Liver (tissue), 9 donors: ENCODE data around the gene PGAM1. TPM values are rescaled to one million over a fixed set of nuclear protein-coding genes. Genes with fewer than 3 reads are reported as not detected.

Experiments
- DNase-seq: peaks from one replicate; pipeline ENCODE4 v3.0.0-alpha.2; 2017; ENCODE audit warnings: low spot score
- H3K27ac ChIP-seq, 2 donors: one replicate each; pipeline ENCODE4 v1.7.0; 2013; ENCODE audit warnings: inconsistent platforms in 2 of 2, low read length in 2 of 2, control low read depth in 1 of 2, low read depth in 1 of 2, mild to moderate bottlenecking in 1 of 2
- H3K27me3 ChIP-seq, 4 donors: one replicate each; pipeline versions ENCODE4 v1.6.1 to v1.7.0; 2013; ENCODE audit warnings: low read length in 3 of 4, inconsistent platforms in 1 of 4, mild to moderate bottlenecking in 1 of 4, moderate library complexity in 1 of 4; ENCODE audit not compliant: control insufficient read depth in 4 of 4, insufficient read depth in 4 of 4
- H3K36me3 ChIP-seq, 4 donors: one replicate each; pipeline versions ENCODE4 v1.6.1 to v1.7.0; 2013; ENCODE audit warnings: low read length in 3 of 4, mild to moderate bottlenecking in 3 of 4, low read depth in 1 of 4, moderate library complexity in 1 of 4; ENCODE audit not compliant: control insufficient read depth in 4 of 4, insufficient read depth in 3 of 4
- H3K4me1 ChIP-seq, 4 donors: one replicate each; pipeline versions ENCODE4 v1.6.1 to v1.7.0; 2013; ENCODE audit warnings: low read length in 3 of 4, mild to moderate bottlenecking in 3 of 4, moderate library complexity in 1 of 4; ENCODE audit not compliant: control insufficient read depth in 4 of 4, insufficient read depth in 4 of 4
- H3K4me3 ChIP-seq, 3 donors: one replicate each; pipeline versions ENCODE4 v1.6.1 to v1.7.0; 2013; ENCODE audit warnings: low read length in 3 of 3, control low read depth in 1 of 3, low read depth in 1 of 3, mild to moderate bottlenecking in 1 of 3
- H3K9ac ChIP-seq, 2 donors: one replicate each; pipeline ENCODE4 v1.7.0; 2013; ENCODE audit warnings: low read length in 2 of 2, mild to moderate bottlenecking in 2 of 2, moderate library complexity in 2 of 2, control low read depth in 1 of 2, low read depth in 1 of 2
- H3K9me3 ChIP-seq, 4 donors: one replicate each; pipeline versions ENCODE4 v1.6.1 to v1.7.0; 2013; ENCODE audit warnings: low read length in 3 of 4; ENCODE audit not compliant: control insufficient read depth in 4 of 4
- EGR1 ChIP-seq, 2 donors: IDR thresholded peaks; 2 replicates each; pipeline ENCODE4 v1.6.1; 2016 to 2018; ENCODE audit warnings: antibody characterized with exemption in 2 of 2, low read depth in 2 of 2
- FOXA2 ChIP-seq: IDR thresholded peaks from 2 replicates; pipeline ENCODE4 v1.6.1; 2016; ENCODE audit warnings: antibody characterized with exemption
- HNF4A ChIP-seq, 2 donors: conservative IDR thresholded peaks; 2 replicates each; pipeline ENCODE4 v1.6.1; 2016; ENCODE audit warnings: antibody characterized with exemption in 2 of 2, mild to moderate bottlenecking in 2 of 2
- NR2F2 ChIP-seq: IDR thresholded peaks from 2 replicates; pipeline ENCODE4 v1.6.1; 2016; ENCODE audit warnings: antibody characterized with exemption
- RAD21 ChIP-seq, 2 donors: IDR thresholded peaks; 2 replicates each; pipeline ENCODE4 v1.6.1; 2016; ENCODE audit warnings: antibody characterized with exemption in 2 of 2, mild to moderate bottlenecking in 2 of 2
- RXRA ChIP-seq, 2 donors: IDR thresholded peaks; 2 replicates each; pipeline ENCODE4 v1.6.1; 2017 to 2018; ENCODE audit warnings: antibody characterized with exemption in 2 of 2, mild to moderate bottlenecking in 1 of 2
- SP1 ChIP-seq: IDR thresholded peaks from 2 replicates; pipeline ENCODE4 v1.6.1; 2018; ENCODE audit warnings: antibody characterized with exemption, mild to moderate bottlenecking
- YY1 ChIP-seq: IDR thresholded peaks from 2 replicates; pipeline ENCODE4 v1.6.1; 2016; ENCODE audit warnings: antibody characterized with exemption, mild to moderate bottlenecking
- ZBTB33 ChIP-seq: IDR thresholded peaks from 2 replicates; pipeline ENCODE4 v1.6.1; 2016; ENCODE audit warnings: antibody characterized with exemption
- WGBS: extraction: QIAGEN DNeasy Blood & Tissue Kit; methylation state at CpG from one replicate; pipeline ENCODE4 v1.1.7; 2013; 5-methylcytosine and 5-hydroxymethylcytosine counted together
- polyA plus RNA-seq, 2 donors: library from polyadenylated mRNA; stranded (reverse) in 1 of 2; unstranded in 1 of 2; fragments of 200-250 nt in 1 of 2; fragments of >200 nt in 1 of 2; fragmentation: Nextera tagmentation in 1 of 2; extraction: Ambion mirVana in 1 of 2; gene quantifications; one replicate each; pipeline versions ENCODE4 v1.2.1 to v1.2.3, GENCODE V29; 2013 to 2015
- total RNA-seq, 2 donors: library from RNA; depleted of rRNA; stranded (reverse); fragments of >200 nt; gene quantifications; one replicate each; pipeline ENCODE4 v1.2.3, GENCODE V29; 2014
- TF ChIP-seq, protein P1 (sequence below): IDR thresholded peaks from 2 replicates; pipeline ENCODE4 v1.6.1; 2016; ENCODE audit warnings: antibody characterized with exemption, mild to moderate bottlenecking
- TF ChIP-seq, protein P2 (sequence below): fragments of 150-350 bp; IDR thresholded peaks from 2 replicates; pipeline ENCODE4 v1.5.1; 2017; ENCODE audit warnings: improper control_type of control experiment, low read depth, low read length; ENCODE audit not compliant: missing input control
- TF ChIP-seq, protein P3 (sequence below): IDR thresholded peaks from 2 replicates; pipeline ENCODE4 v1.6.1; 2016; ENCODE audit warnings: antibody characterized with exemption
- donor health status: healthy.
- donor health status: healthy.
- donor health status: healthy.
- donor health status: healthy.
- donor health status: healthy.

The PGAM1 gene
- total and polyA plus RNA-seq, 4 donors: 52.0 to 178 (median 106) TPM

- Histone ChIP-seq H3K9ac (no peak overlapping the region), H3K36me3 (peaks cover 8 to 56% (median 15%) of the 10 kb centered on the region in 4 donors), H3K27me3 (no peaks in the 10 kb centered on the region), H3K9me3 (no peaks in the 10 kb centered on the region), H3K4me3 (no peak overlapping the region), H3K27ac (no peak overlapping the region), H3K4me1 (no peaks in the 10 kb centered on the region)
- 87% methylated on average over 8 of the region's 8 CpGs for WGBS
- TF ChIP-seq ZBTB33 (no peak), YY1 (no peak), NR2F2 (no peak), RXRA (IDR thresholded peaks at IDR 0.05) (no peak), EGR1 (IDR thresholded peaks at IDR 0.05; ENCODE audit: low read depth in 2 of 2) (no peak), FOXA2 (no peak), HNF4A (conservative IDR thresholded peaks at IDR 0.05) (no peak), SP1 (no peak), RAD21 (IDR thresholded peaks at IDR 0.05) (no peak)
- TF ChIP-seq, protein P1, sequence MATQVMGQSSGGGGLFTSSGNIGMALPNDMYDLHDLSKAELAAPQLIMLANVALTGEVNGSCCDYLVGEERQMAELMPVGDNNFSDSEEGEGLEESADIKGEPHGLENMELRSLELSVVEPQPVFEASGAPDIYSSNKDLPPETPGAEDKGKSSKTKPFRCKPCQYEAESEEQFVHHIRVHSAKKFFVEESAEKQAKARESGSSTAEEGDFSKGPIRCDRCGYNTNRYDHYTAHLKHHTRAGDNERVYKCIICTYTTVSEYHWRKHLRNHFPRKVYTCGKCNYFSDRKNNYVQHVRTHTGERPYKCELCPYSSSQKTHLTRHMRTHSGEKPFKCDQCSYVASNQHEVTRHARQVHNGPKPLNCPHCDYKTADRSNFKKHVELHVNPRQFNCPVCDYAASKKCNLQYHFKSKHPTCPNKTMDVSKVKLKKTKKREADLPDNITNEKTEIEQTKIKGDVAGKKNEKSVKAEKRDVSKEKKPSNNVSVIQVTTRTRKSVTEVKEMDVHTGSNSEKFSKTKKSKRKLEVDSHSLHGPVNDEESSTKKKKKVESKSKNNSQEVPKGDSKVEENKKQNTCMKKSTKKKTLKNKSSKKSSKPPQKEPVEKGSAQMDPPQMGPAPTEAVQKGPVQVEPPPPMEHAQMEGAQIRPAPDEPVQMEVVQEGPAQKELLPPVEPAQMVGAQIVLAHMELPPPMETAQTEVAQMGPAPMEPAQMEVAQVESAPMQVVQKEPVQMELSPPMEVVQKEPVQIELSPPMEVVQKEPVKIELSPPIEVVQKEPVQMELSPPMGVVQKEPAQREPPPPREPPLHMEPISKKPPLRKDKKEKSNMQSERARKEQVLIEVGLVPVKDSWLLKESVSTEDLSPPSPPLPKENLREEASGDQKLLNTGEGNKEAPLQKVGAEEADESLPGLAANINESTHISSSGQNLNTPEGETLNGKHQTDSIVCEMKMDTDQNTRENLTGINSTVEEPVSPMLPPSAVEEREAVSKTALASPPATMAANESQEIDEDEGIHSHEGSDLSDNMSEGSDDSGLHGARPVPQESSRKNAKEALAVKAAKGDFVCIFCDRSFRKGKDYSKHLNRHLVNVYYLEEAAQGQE: no peak
- TF ChIP-seq, protein P2, sequence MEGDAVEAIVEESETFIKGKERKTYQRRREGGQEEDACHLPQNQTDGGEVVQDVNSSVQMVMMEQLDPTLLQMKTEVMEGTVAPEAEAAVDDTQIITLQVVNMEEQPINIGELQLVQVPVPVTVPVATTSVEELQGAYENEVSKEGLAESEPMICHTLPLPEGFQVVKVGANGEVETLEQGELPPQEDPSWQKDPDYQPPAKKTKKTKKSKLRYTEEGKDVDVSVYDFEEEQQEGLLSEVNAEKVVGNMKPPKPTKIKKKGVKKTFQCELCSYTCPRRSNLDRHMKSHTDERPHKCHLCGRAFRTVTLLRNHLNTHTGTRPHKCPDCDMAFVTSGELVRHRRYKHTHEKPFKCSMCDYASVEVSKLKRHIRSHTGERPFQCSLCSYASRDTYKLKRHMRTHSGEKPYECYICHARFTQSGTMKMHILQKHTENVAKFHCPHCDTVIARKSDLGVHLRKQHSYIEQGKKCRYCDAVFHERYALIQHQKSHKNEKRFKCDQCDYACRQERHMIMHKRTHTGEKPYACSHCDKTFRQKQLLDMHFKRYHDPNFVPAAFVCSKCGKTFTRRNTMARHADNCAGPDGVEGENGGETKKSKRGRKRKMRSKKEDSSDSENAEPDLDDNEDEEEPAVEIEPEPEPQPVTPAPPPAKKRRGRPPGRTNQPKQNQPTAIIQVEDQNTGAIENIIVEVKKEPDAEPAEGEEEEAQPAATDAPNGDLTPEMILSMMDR: no peak
- TF ChIP-seq, protein P3, sequence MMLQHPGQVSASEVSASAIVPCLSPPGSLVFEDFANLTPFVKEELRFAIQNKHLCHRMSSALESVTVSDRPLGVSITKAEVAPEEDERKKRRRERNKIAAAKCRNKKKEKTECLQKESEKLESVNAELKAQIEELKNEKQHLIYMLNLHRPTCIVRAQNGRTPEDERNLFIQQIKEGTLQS: no peak
- no peak for DNase-seq
These were observed 45.5 kb upstream of the PGAM1 start for GRCh38 chr10:97380516-97380915.

- Histone ChIP-seq H3K36me3 (peaks cover 8 to 52% (median 15%) of the 10 kb centered on the region in 4 donors), H3K27me3 (no peaks in the 10 kb centered on the region), H3K4me3 (no peak overlapping the region), H3K9me3 (no peaks in the 10 kb centered on the region), H3K4me1 (no peaks in the 10 kb centered on the region), H3K27ac (no peak overlapping the region), H3K9ac (no peak overlapping the region)
- no peak for TF ChIP-seq RXRA (IDR thresholded peaks at IDR 0.05)
- TF ChIP-seq, protein P1: no peak
- 96% methylated on average over 8 of the region's 8 CpGs for WGBS
- DNase-seq: no peak
These were observed 44.4 kb upstream of the PGAM1 start for GRCh38 chr10:97381626-97382025.
